CD4-positive, alpha-beta T cell treated with Interferon alpha-2 for 1 hour (primary cell): ENCODE measurements around the gene KRTAP10-8.
"Not testable (repeated sequence)": the region's sequence is repeated elsewhere in the genome, so short reads cannot be mapped to it uniquely, and the experiment has no call there.

Source experiments
- DNase-seq, 2 donors: peaks; one replicate each; pipeline ENCODE4 v3.0.0-alpha.2; 2020 to 2022

The KRTAP10-8 gene

GRCh38 chr21:44619886-44620285 lies 8.0 kb downstream of the KRTAP10-8 start:
- DNase-seq = no peak

GRCh38 chr21:44623575-44623974 lies 11.7 kb downstream of the KRTAP10-8 start:
- no peak for DNase-seq

GRCh38 chr21:44625756-44626155 lies 13.9 kb downstream of the KRTAP10-8 start:
- no peak for DNase-seq

- DNase-seq = peak; percentile 18 to 42
These were observed 14.4 kb downstream of the KRTAP10-8 start for GRCh38 chr21:44626262-44626661.

- no peak for DNase-seq
These were observed 14.8 kb downstream of the KRTAP10-8 start, which contains the start of gene KRTAP10-9 for GRCh38 chr21:44626673-44627143. TSS of gene KRTAP10-9 (plus strand) at chr21:44627093. CDS start at chr21:44627172, 79 bp downstream.

- DNase-seq = not testable (repeated sequence)
These were observed 15.4 kb downstream of the KRTAP10-8 start for GRCh38 chr21:44627181-44627822.

- not testable (repeated sequence) for DNase-seq
These were observed 16.0 kb downstream of the KRTAP10-8 start for GRCh38 chr21:44627831-44628233.

- no peak for DNase-seq
These were observed 17.0 kb downstream of the KRTAP10-8 start for GRCh38 chr21:44628707-44629391.

- DNase-seq = peak in 1 of 2 donors; percentile 17
These were observed 18.6 kb downstream of the KRTAP10-8 start for GRCh38 chr21:44630440-44630839.

- DNase-seq = no peak
These were observed 20.2 kb downstream of the KRTAP10-8 start for GRCh38 chr21:44632067-44632466.

- DNase-seq = no peak
These were observed 24.5 kb downstream of the KRTAP10-8 start for GRCh38 chr21:44636209-44637017.

GRCh38 chr21:44637018-44637850 lies 25.4 kb downstream of the KRTAP10-8 start, which contains the start of gene KRTAP10-10:
TSS of gene KRTAP10-10 (plus strand) at chr21:44637356. CDS start at chr21:44637418, 62 bp downstream.
- no peak for DNase-seq

- not testable (repeated sequence) for DNase-seq
These were observed 26.0 kb downstream of the KRTAP10-8 start for GRCh38 chr21:44637851-44638348.

- not testable (repeated sequence) for DNase-seq
These were observed 26.8 kb downstream of the KRTAP10-8 start for GRCh38 chr21:44638506-44639330.

GRCh38 chr21:44639331-44639655 lies 27.4 kb downstream of the KRTAP10-8 start:
- DNase-seq = no peak

GRCh38 chr21:44640761-44641160 lies 28.9 kb downstream of the KRTAP10-8 start:
- no peak for DNase-seq

GRCh38 chr21:44643741-44644310 lies 31.9 kb downstream of the KRTAP10-8 start:
- DNase-seq = no peak

GRCh38 chr21:44644878-44645277 lies 33.0 kb downstream of the KRTAP10-8 start:
- DNase-seq = no peak

- DNase-seq = not testable (repeated sequence)
These were observed 34.7 kb downstream of the KRTAP10-8 start, which contains the start of gene KRTAP10-11 for GRCh38 chr21:44646366-44647221. TSS of gene KRTAP10-11 (plus strand) at chr21:44646414. CDS start at chr21:44646459, 45 bp downstream.

- no peak for DNase-seq
These were observed 35.3 kb downstream of the KRTAP10-8 start for GRCh38 chr21:44647222-44647552.
